ENCODE data around the gene LYZL2. TPM values are rescaled to one million over a fixed set of nuclear protein-coding genes. Genes with fewer than 3 reads are reported as not detected.

The LYZL2 gene
- total RNA-seq: not detected in 2 replicates

DNA sequence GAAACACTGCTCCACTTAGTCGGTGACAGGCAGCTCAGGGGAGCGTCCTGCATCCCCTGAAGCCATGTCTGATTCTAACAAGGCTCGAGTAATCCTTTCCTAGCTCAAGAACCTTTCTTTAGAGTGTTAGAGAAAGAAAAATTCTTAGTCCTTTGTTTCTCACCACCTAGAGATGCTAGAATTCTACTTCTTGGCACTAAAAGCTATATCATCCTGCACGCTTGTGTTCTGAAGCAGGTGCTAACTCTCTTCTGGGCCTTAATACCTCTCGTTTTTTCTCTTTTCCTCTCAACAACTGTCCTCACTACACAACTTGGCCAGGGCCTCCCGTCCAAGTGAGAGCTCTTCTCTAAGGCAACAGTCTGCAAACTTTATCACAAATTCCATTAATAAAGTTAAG is at the start of gene LYZL2:
Gene LYZL2, minus strand, starts transcription at position 101 of the 400 bp plus-strand sequence. CDS start 2,838 bp downstream, outside the sequence.

Other genes starting within 250 kb of the LYZL2 start
- gene MAP3K8, start 195.6 kb downstream of the LYZL2 start, total RNA-seq: 5.3 and 10.3 TPM in 2 replicates

All from subcutaneous preadipocyte (primary cell).